ENCODE results near the gene SLC12A7. TPM values are rescaled to one million over a fixed set of nuclear protein-coding genes. Genes with fewer than 3 reads are reported as not detected.

SLC12A7 gene
- total and polyA plus RNA-seq, 2 of the 13 experiments (the other 11 are each of a cell fraction or from before 2014, with no cell fraction given): 14.0 to 18.5 TPM

DNA sequence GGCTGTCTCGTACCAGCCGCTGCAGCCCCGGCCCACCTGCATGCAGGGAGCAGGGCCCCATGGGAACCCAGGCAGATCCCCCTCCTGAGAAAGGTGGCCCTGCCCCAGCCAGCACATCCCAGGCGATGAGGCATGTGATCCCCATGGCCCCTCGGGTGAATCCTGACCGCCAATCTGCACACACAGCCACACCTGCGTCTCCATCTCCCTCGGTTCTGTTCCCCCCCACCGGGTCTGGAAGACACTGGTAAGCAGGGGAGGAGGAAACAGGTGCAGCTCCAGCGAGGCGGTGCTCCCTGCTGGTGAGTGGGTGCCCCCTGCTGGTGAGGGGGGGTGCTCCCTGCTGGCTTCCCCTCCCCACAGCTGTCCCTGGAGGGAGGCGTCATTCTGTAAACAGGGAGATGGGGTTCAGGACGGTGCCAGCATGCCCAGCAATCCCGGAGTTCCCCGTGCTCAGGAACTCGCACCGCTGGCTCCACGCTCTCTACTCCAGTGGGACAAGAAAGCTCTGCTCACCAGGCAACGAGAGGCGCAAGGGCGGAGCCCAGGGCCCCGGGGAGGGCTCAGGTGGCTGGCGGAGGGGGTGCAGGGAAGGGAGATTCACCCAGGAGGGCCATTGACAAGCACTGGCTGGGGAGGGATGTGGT lies 28.4 kb upstream of the SLC12A7 start (continued):
- TF ChIP-seq FOXO1 (CRISPR knock-in tag; IDR thresholded peaks at IDR 0.05) (peak; percentile 39; the same call in 1 of the 2 replicates), ELF1 (CRISPR knock-in tag; IDR thresholded peaks at IDR 0.05) (no peak), ZSCAN30 (CRISPR knock-in tag; IDR thresholded peaks at IDR 0.05) (no peak), SMARCE1 (IDR thresholded peaks at IDR 0.05; ENCODE audit: borderline replicate concordance) (no peak), HMGA1 (CRISPR knock-in tag; conservative IDR thresholded peaks at IDR 0.05) (no peak), NAIF1 (CRISPR knock-in tag; IDR thresholded peaks at IDR 0.05; ENCODE audit: borderline replicate concordance) (no peak), ZNF749 (CRISPR knock-in tag; IDR thresholded peaks at IDR 0.05; ENCODE audit: borderline replicate concordance) (no peak), STAT5B (CRISPR knock-in tag; IDR thresholded peaks at IDR 0.05) (no peak), PITX1 (CRISPR knock-in tag; IDR thresholded peaks at IDR 0.05) (0 out of 2 replicates have a peak, but pooled peaks have one; percentile 9), SOX6 (IDR thresholded peaks at IDR 0.05) (no peak), SOX6 (CRISPR knock-in tag; IDR thresholded peaks at IDR 0.05) (peak; percentile 43), TAF15 (IDR thresholded peaks at IDR 0.05; ENCODE audit: low read depth, low read length, poor library complexity, severe bottlenecking) (peak; percentile 55), HNRNPLL (IDR thresholded peaks at IDR 0.05; ENCODE audit: low read depth, low read length, poor library complexity, severe bottlenecking) (peak; percentile 25)
- TF ChIP-seq, protein P1, sequence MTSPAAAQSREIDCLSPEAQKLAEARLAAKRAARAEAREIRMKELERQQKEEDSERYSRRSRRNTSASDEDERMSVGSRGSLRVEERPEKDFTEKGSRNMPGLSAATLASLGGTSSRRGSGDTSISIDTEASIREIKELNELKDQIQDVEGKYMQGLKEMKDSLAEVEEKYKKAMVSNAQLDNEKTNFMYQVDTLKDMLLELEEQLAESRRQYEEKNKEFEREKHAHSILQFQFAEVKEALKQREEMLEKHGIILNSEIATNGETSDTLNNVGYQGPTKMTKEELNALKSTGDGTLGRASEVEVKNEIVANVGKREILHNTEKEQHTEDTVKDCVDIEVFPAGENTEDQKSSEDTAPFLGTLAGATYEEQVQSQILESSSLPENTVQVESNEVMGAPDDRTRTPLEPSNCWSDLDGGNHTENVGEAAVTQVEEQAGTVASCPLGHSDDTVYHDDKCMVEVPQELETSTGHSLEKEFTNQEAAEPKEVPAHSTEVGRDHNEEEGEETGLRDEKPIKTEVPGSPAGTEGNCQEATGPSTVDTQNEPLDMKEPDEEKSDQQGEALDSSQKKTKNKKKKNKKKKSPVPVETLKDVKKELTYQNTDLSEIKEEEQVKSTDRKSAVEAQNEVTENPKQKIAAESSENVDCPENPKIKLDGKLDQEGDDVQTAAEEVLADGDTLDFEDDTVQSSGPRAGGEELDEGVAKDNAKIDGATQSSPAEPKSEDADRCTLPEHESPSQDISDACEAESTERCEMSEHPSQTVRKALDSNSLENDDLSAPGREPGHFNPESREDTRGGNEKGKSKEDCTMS (CRISPR knock-in tag; conservative IDR thresholded peaks at IDR 0.05): no peak
- TF ChIP-seq, protein P2, sequence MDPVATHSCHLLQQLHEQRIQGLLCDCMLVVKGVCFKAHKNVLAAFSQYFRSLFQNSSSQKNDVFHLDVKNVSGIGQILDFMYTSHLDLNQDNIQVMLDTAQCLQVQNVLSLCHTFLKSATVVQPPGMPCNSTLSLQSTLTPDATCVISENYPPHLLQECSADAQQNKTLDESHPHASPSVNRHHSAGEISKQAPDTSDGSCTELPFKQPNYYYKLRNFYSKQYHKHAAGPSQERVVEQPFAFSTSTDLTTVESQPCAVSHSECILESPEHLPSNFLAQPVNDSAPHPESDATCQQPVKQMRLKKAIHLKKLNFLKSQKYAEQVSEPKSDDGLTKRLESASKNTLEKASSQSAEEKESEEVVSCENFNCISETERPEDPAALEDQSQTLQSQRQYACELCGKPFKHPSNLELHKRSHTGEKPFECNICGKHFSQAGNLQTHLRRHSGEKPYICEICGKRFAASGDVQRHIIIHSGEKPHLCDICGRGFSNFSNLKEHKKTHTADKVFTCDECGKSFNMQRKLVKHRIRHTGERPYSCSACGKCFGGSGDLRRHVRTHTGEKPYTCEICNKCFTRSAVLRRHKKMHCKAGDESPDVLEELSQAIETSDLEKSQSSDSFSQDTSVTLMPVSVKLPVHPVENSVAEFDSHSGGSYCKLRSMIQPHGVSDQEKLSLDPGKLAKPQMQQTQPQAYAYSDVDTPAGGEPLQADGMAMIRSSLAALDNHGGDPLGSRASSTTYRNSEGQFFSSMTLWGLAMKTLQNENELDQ (CRISPR knock-in tag; IDR thresholded peaks at IDR 0.05; ENCODE audit: borderline replicate concordance): no peak
- TF ChIP-seq, protein P3, sequence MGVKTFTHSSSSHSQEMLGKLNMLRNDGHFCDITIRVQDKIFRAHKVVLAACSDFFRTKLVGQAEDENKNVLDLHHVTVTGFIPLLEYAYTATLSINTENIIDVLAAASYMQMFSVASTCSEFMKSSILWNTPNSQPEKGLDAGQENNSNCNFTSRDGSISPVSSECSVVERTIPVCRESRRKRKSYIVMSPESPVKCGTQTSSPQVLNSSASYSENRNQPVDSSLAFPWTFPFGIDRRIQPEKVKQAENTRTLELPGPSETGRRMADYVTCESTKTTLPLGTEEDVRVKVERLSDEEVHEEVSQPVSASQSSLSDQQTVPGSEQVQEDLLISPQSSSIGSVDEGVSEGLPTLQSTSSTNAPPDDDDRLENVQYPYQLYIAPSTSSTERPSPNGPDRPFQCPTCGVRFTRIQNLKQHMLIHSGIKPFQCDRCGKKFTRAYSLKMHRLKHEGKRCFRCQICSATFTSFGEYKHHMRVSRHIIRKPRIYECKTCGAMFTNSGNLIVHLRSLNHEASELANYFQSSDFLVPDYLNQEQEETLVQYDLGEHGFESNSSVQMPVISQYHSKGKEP (CRISPR knock-in tag; IDR thresholded peaks at IDR 0.05): no peak
- TF ChIP-seq, protein P4, sequence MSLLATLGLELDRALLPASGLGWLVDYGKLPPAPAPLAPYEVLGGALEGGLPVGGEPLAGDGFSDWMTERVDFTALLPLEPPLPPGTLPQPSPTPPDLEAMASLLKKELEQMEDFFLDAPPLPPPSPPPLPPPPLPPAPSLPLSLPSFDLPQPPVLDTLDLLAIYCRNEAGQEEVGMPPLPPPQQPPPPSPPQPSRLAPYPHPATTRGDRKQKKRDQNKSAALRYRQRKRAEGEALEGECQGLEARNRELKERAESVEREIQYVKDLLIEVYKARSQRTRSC (CRISPR knock-in tag; IDR thresholded peaks at IDR 0.05; ENCODE audit: low read depth): no peak
- TF ChIP-seq, protein P5, sequence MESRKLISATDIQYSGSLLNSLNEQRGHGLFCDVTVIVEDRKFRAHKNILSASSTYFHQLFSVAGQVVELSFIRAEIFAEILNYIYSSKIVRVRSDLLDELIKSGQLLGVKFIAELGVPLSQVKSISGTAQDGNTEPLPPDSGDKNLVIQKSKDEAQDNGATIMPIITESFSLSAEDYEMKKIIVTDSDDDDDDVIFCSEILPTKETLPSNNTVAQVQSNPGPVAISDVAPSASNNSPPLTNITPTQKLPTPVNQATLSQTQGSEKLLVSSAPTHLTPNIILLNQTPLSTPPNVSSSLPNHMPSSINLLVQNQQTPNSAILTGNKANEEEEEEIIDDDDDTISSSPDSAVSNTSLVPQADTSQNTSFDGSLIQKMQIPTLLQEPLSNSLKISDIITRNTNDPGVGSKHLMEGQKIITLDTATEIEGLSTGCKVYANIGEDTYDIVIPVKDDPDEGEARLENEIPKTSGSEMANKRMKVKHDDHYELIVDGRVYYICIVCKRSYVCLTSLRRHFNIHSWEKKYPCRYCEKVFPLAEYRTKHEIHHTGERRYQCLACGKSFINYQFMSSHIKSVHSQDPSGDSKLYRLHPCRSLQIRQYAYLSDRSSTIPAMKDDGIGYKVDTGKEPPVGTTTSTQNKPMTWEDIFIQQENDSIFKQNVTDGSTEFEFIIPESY (CRISPR knock-in tag; IDR thresholded peaks at IDR 0.05): peak; percentile 77
